NT2/D1 (cell line): ENCODE results near the gene SLC8B1.

ENCODE experiments used
- DNase-seq: peaks from one replicate; pipeline ENCODE4 v3.0.0-alpha.2; 2011; ENCODE audit warnings: low read depth, low spot score
- H3K27me3 ChIP-seq: 2 replicates; pipeline ENCODE4 v1.6.0; 2011; ENCODE audit warnings: mild to moderate bottlenecking; ENCODE audit not compliant: insufficient read length, insufficient read depth
- H3K36me3 ChIP-seq: 2 replicates; pipeline ENCODE4 v1.6.1; 2011; ENCODE audit warnings: mild to moderate bottlenecking, low read length, mixed read lengths; ENCODE audit not compliant: insufficient read depth, insufficient read length
- H3K4me1 ChIP-seq: 2 replicates; pipeline ENCODE4 v1.5.1; 2011; ENCODE audit not compliant: insufficient read depth, insufficient read length
- H3K4me3 ChIP-seq: 2 replicates; pipeline ENCODE4 v1.5.1; 2011; ENCODE audit warnings: low read depth; ENCODE audit not compliant: insufficient read length
- H3K9ac ChIP-seq: 2 replicates; pipeline ENCODE4 v1.6.0; 2011; ENCODE audit warnings: low read depth; ENCODE audit not compliant: insufficient read length
- H3K9me3 ChIP-seq: 2 replicates; pipeline ENCODE4 v1.5.1; 2011; ENCODE audit warnings: mild to moderate bottlenecking, low read length; ENCODE audit not compliant: insufficient read depth
- SUZ12 ChIP-seq: IDR thresholded peaks from 2 replicates; pipeline ENCODE4 v1.6.1; 2011; ENCODE audit not compliant: insufficient read length, insufficient read depth; ENCODE audit errors: extremely low read depth
- YY1 ChIP-seq: IDR thresholded peaks from 2 replicates; pipeline ENCODE4 v1.6.1; 2011; ENCODE audit not compliant: insufficient read length, insufficient read depth
- ZNF274 ChIP-seq: IDR thresholded peaks from 2 replicates; pipeline ENCODE4 v1.6.1; 2011; ENCODE audit warnings: mild to moderate bottlenecking, low read depth, low read length

Gene SLC8B1

GRCh38 chr12:113372371-113372770 is 37.5 kb upstream of the SLC8B1 start:
- Histone ChIP-seq H3K27me3 (no peaks in the 10 kb centered on the region), H3K4me1 (no peaks in the 10 kb centered on the region), H3K36me3 (peaks cover 52% of the 10 kb centered on the region), H3K9me3 (no peaks in the 10 kb centered on the region), H3K9ac (no peak overlapping the region), H3K4me3 (no peak overlapping the region)
- DNase-seq: no peak
- TF ChIP-seq SUZ12 (no peak), ZNF274 (no peak), YY1 (no peak)

- DNase-seq: no peak
- H3K4me3 ChIP-seq: no peak overlapping the region
- no peaks in the 10 kb centered on the region for H3K27me3 ChIP-seq
- no peaks in the 10 kb centered on the region for H3K9me3 ChIP-seq
- H3K4me1 ChIP-seq: no peaks in the 10 kb centered on the region
- peaks cover 46% of the 10 kb centered on the region for H3K36me3 ChIP-seq
- TF ChIP-seq SUZ12: no peak
- no peak for TF ChIP-seq ZNF274
- no peak for TF ChIP-seq YY1
- no peak overlapping the region for H3K9ac ChIP-seq
Observed at GRCh38 chr12:113371808-113372207, 36.9 kb upstream of the SLC8B1 start.

GRCh38 chr12:113370923-113371682 is 36.2 kb upstream of the SLC8B1 start:
- no peaks in the 10 kb centered on the region for H3K9me3 ChIP-seq
- no peak overlapping the region for H3K4me3 ChIP-seq
- H3K4me1 ChIP-seq: no peaks in the 10 kb centered on the region
- DNase-seq: no peak
- H3K9ac ChIP-seq: no peak overlapping the region
- TF ChIP-seq YY1 (no peak), SUZ12 (no peak), ZNF274 (no peak)
- no peaks in the 10 kb centered on the region for H3K27me3 ChIP-seq
- peaks cover 44% of the 10 kb centered on the region for H3K36me3 ChIP-seq

- TF ChIP-seq SUZ12 (no peak), YY1 (no peak), ZNF274 (no peak)
Observed at GRCh38 chr12:113369391-113369985, 34.6 kb upstream of the SLC8B1 start.

GRCh38 chr12:113368331-113368730 is 33.4 kb upstream of the SLC8B1 start:
- TF ChIP-seq YY1: no peak
- no peak for TF ChIP-seq SUZ12
- no peak for TF ChIP-seq ZNF274
- no peaks in the 10 kb centered on the region for H3K9me3 ChIP-seq
- no peaks in the 10 kb centered on the region for H3K4me1 ChIP-seq
- H3K4me3 ChIP-seq: no peak overlapping the region
- no peak overlapping the region for H3K9ac ChIP-seq
- H3K36me3 ChIP-seq: peaks cover 36% of the 10 kb centered on the region
- no peaks in the 10 kb centered on the region for H3K27me3 ChIP-seq
- DNase-seq: no peak

More at GRCh38 chr12:113369391-113369985, 34.6 kb upstream of the SLC8B1 start:
- Histone ChIP-seq H3K9me3 (no peaks in the 10 kb centered on the region), H3K4me1 (no peaks in the 10 kb centered on the region), H3K9ac (no peak overlapping the region), H3K36me3 (peaks cover 37% of the 10 kb centered on the region), H3K4me3 (no peak overlapping the region), H3K27me3 (no peaks in the 10 kb centered on the region)
- DNase-seq: no peak

GRCh38 chr12:113366827-113367226 is 31.9 kb upstream of the SLC8B1 start:
- H3K27me3 ChIP-seq: no peaks in the 10 kb centered on the region
- H3K9ac ChIP-seq: no peak overlapping the region
- no peak overlapping the region for H3K4me3 ChIP-seq
- H3K36me3 ChIP-seq: peaks cover 25% of the 10 kb centered on the region
- no peak for DNase-seq
- no peaks in the 10 kb centered on the region for H3K4me1 ChIP-seq
- no peaks in the 10 kb centered on the region for H3K9me3 ChIP-seq
- TF ChIP-seq YY1 (no peak), ZNF274 (no peak), SUZ12 (no peak)

- DNase-seq: no peak
- no peaks in the 10 kb centered on the region for H3K9me3 ChIP-seq
- no peak overlapping the region for H3K4me3 ChIP-seq
- no peaks in the 10 kb centered on the region for H3K4me1 ChIP-seq
- H3K27me3 ChIP-seq: no peaks in the 10 kb centered on the region
- no peak overlapping the region for H3K9ac ChIP-seq
- TF ChIP-seq YY1 (no peak), ZNF274 (no peak), SUZ12 (no peak)
- H3K36me3 ChIP-seq: peaks cover 25% of the 10 kb centered on the region
Observed at GRCh38 chr12:113365639-113366395, 30.9 kb upstream of the SLC8B1 start.
